ENCODE data around the gene KLHL5. TPM values are rescaled to one million over a fixed set of nuclear protein-coding genes. Genes with fewer than 3 reads are reported as not detected.
A peak's percentile ranks its signal among the peaks of the same experiment; 100 is the strongest.

Gene KLHL5
- total RNA-seq, 1 donor from 2014 or later = 46.0 TPM

- H3K4me3 Mint-ChIP-seq (ENCODE audit: unreplicated experiment) = no peak overlapping the region
- H3K4me1 Mint-ChIP-seq (ENCODE audit: unreplicated experiment) = peaks cover 3% of the 10 kb centered on the region
- H3K9me3 Mint-ChIP-seq (ENCODE audit: unreplicated experiment) = no peaks in the 10 kb centered on the region
- DNase-seq (ENCODE audit: low spot score) = no peak
- no peaks in the 10 kb centered on the region for H3K27me3 Mint-ChIP-seq (ENCODE audit: unreplicated experiment)
- H3K27ac Mint-ChIP-seq (ENCODE audit: unreplicated experiment) = no peak overlapping the region
- no peak for TF ChIP-seq CTCF (IDR thresholded peaks at IDR 0.05; ENCODE audit: unreplicated experiment)
- H3K36me3 Mint-ChIP-seq (ENCODE audit: low read depth, unreplicated experiment) = peaks cover 9% of the 10 kb centered on the region
Observed at GRCh38 chr4:39103291-39103690, 41.3 kb downstream of the KLHL5 start.

GRCh38 chr4:39104255-39104654 is 42.2 kb downstream of the KLHL5 start:
- no peak for TF ChIP-seq CTCF (IDR thresholded peaks at IDR 0.05; ENCODE audit: unreplicated experiment)

GRCh38 chr4:39106011-39106410 is 44.0 kb downstream of the KLHL5 start:
- no peak overlapping the region for H3K27ac Mint-ChIP-seq (ENCODE audit: unreplicated experiment)
- H3K4me1 Mint-ChIP-seq (ENCODE audit: unreplicated experiment) = peaks cover 3% of the 10 kb centered on the region
- peaks cover 9% of the 10 kb centered on the region for H3K36me3 Mint-ChIP-seq (ENCODE audit: low read depth, unreplicated experiment)
- no peaks in the 10 kb centered on the region for H3K27me3 Mint-ChIP-seq (ENCODE audit: unreplicated experiment)
- H3K9me3 Mint-ChIP-seq (ENCODE audit: unreplicated experiment) = no peaks in the 10 kb centered on the region
- DNase-seq (ENCODE audit: low spot score) = no peak
- H3K4me3 Mint-ChIP-seq (ENCODE audit: unreplicated experiment) = peak overlapping the region; percentile 4
- no peak for TF ChIP-seq CTCF (IDR thresholded peaks at IDR 0.05; ENCODE audit: unreplicated experiment)

More at GRCh38 chr4:39104255-39104654, 42.2 kb downstream of the KLHL5 start:
- Mint-ChIP-seq H3K27me3 (ENCODE audit: unreplicated experiment) (no peaks in the 10 kb centered on the region), H3K9me3 (ENCODE audit: unreplicated experiment) (no peaks in the 10 kb centered on the region), H3K36me3 (ENCODE audit: low read depth, unreplicated experiment) (peaks cover 9% of the 10 kb centered on the region), H3K27ac (ENCODE audit: unreplicated experiment) (no peak overlapping the region), H3K4me3 (ENCODE audit: unreplicated experiment) (no peak overlapping the region), H3K4me1 (ENCODE audit: unreplicated experiment) (peaks cover 3% of the 10 kb centered on the region)
- no peak for DNase-seq (ENCODE audit: low spot score)

- no peak overlapping the region for H3K4me3 Mint-ChIP-seq (ENCODE audit: unreplicated experiment)
- peaks cover 4% of the 10 kb centered on the region for H3K4me1 Mint-ChIP-seq (ENCODE audit: unreplicated experiment)
- no peak for TF ChIP-seq CTCF (IDR thresholded peaks at IDR 0.05; ENCODE audit: unreplicated experiment)
- peaks cover 4% of the 10 kb centered on the region for H3K9me3 Mint-ChIP-seq (ENCODE audit: unreplicated experiment)
- DNase-seq (ENCODE audit: low spot score) = no peak
- H3K36me3 Mint-ChIP-seq (ENCODE audit: low read depth, unreplicated experiment) = peaks cover 34% of the 10 kb centered on the region
- no peak overlapping the region for H3K27ac Mint-ChIP-seq (ENCODE audit: unreplicated experiment)
- H3K27me3 Mint-ChIP-seq (ENCODE audit: unreplicated experiment) = no peaks in the 10 kb centered on the region
Observed at GRCh38 chr4:39114436-39114835, 52.4 kb downstream of the KLHL5 start.

GRCh38 chr4:39118034-39118658 is 56.1 kb downstream of the KLHL5 start:
- Mint-ChIP-seq H3K9me3 (ENCODE audit: unreplicated experiment) (peaks cover 4% of the 10 kb centered on the region), H3K27me3 (ENCODE audit: unreplicated experiment) (no peaks in the 10 kb centered on the region), H3K27ac (ENCODE audit: unreplicated experiment) (no peak overlapping the region), H3K4me3 (ENCODE audit: unreplicated experiment) (no peak overlapping the region), H3K36me3 (ENCODE audit: low read depth, unreplicated experiment) (peaks cover 33% of the 10 kb centered on the region), H3K4me1 (ENCODE audit: unreplicated experiment) (peaks cover 4% of the 10 kb centered on the region)
- DNase-seq (ENCODE audit: low spot score) = no peak
- no peak for TF ChIP-seq CTCF (IDR thresholded peaks at IDR 0.05; ENCODE audit: unreplicated experiment)

Data from endothelial cell (in vitro differentiated cells).